ENCODE data around the gene RGS3.

DNA sequence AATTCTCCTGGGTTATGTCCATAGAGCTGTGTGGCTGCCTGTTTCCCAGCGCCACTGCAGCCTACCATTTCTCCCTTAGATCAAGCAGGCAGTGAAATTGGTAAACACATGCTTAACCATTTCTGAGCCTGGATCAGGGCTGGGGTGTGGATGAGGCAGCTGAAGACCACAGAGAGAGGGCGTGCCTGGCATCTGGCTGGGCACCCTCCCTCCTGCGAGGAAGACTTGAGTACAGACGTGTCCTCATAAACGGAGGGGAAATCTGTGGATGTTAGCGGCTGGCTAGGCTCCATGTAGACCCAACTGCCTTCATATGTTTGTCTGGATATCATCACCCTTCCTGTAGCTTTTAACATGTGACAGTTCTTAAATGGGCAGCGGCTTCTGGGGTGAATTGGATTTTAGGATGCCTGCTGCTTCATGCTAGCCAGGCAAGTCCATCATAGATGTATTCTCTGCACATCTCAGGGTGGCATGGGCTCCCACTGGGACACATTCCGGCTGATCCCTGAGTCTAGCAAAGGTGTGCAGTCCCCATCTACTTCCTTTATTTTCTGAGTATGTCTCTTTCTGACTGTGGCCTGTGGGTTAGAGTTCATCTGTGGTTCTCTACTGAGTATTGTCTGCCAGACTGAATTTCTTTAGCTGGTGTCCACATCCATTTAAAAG, 11.0 kb downstream of the RGS3 start:
- TF ChIP-seq, protein P1, sequence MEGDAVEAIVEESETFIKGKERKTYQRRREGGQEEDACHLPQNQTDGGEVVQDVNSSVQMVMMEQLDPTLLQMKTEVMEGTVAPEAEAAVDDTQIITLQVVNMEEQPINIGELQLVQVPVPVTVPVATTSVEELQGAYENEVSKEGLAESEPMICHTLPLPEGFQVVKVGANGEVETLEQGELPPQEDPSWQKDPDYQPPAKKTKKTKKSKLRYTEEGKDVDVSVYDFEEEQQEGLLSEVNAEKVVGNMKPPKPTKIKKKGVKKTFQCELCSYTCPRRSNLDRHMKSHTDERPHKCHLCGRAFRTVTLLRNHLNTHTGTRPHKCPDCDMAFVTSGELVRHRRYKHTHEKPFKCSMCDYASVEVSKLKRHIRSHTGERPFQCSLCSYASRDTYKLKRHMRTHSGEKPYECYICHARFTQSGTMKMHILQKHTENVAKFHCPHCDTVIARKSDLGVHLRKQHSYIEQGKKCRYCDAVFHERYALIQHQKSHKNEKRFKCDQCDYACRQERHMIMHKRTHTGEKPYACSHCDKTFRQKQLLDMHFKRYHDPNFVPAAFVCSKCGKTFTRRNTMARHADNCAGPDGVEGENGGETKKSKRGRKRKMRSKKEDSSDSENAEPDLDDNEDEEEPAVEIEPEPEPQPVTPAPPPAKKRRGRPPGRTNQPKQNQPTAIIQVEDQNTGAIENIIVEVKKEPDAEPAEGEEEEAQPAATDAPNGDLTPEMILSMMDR (conservative IDR thresholded peaks at IDR 0.05; ENCODE audit: low read length) = no peak
- no peak for TF ChIP-seq EZH2phosphoT487 (IDR thresholded peaks at IDR 0.05; ENCODE audit: borderline replicate concordance, low read depth, low read length)
